Right lobe of liver (tissue), 4 donors: ENCODE results near the gene PLCB2.

Experiments used
- CTCF ChIP-seq, 4 donors: fragments of 200-600 bp in 3 of 4; fragments of 450-650 bp in 1 of 4; IDR thresholded peaks; one replicate each; pipeline versions ENCODE4 v1.5.1 to v1.8.0; 2016 to 2022; ENCODE audit warnings: antibody characterized with exemption in 4 of 4, mild to moderate bottlenecking in 2 of 4
- POLR2A ChIP-seq: fragments of 450-650 bp; IDR thresholded peaks from one replicate; pipeline ENCODE4 v1.6.1; 2017; ENCODE audit warnings: antibody characterized with exemption, mild to moderate bottlenecking
- donor health status: DM: no; HTN: no; CAD: no.
- donor health status: DM: no; HTN: no; CAD: no.
- donor health status: DM: no; HTN: yes; CAD: no.

- TF ChIP-seq POLR2A = no peak
- no peak for TF ChIP-seq CTCF (IDR thresholded peaks at IDR 0.05)
These were observed 37.6 kb upstream of the PLCB2 start for GRCh38 chr15:40345225-40345866.
